ENCODE results near the gene SASH1. TPM values are rescaled to one million over a fixed set of nuclear protein-coding genes. Genes with fewer than 3 reads are reported as not detected.

SASH1 gene
- total RNA-seq, 1 donor from 2014 or later: 61.3 TPM

GRCh38 chr6:148459238-148459637 is 116.6 kb downstream of the SASH1 start:
- H3K4me1 Mint-ChIP-seq (ENCODE audit: unreplicated experiment): peaks cover 31% of the 10 kb centered on the region

GRCh38 chr6:148460876-148461646 is 118.4 kb downstream of the SASH1 start:
- Mint-ChIP-seq H3K9me3 (no peaks in the 10 kb centered on the region), H3K4me3 (no peak overlapping the region), H3K27me3 (no peaks in the 10 kb centered on the region), H3K36me3 (peaks cover 21% of the 10 kb centered on the region), H3K27ac (no peak overlapping the region), H3K4me1 (ENCODE audit: unreplicated experiment) (peaks cover 29% of the 10 kb centered on the region)
- TF ChIP-seq CTCF (conservative IDR thresholded peaks at IDR 0.05): no peak
- DNase-seq (ENCODE audit: extremely low spot score, unreplicated experiment): no peak

More at GRCh38 chr6:148459238-148459637, 116.6 kb downstream of the SASH1 start:
- Mint-ChIP-seq H3K4me3 (no peak overlapping the region), H3K36me3 (peaks cover 21% of the 10 kb centered on the region), H3K27me3 (no peaks in the 10 kb centered on the region), H3K9me3 (no peaks in the 10 kb centered on the region), H3K27ac (no peak overlapping the region)
- DNase-seq (ENCODE audit: extremely low spot score, unreplicated experiment): no peak
- TF ChIP-seq CTCF (conservative IDR thresholded peaks at IDR 0.05): no peak

GRCh38 chr6:148461986-148462577 is 119.4 kb downstream of the SASH1 start:
- Mint-ChIP-seq H3K4me1 (ENCODE audit: unreplicated experiment) (peaks cover 26% of the 10 kb centered on the region), H3K27me3 (no peaks in the 10 kb centered on the region), H3K36me3 (peaks cover 21% of the 10 kb centered on the region)

DNA sequence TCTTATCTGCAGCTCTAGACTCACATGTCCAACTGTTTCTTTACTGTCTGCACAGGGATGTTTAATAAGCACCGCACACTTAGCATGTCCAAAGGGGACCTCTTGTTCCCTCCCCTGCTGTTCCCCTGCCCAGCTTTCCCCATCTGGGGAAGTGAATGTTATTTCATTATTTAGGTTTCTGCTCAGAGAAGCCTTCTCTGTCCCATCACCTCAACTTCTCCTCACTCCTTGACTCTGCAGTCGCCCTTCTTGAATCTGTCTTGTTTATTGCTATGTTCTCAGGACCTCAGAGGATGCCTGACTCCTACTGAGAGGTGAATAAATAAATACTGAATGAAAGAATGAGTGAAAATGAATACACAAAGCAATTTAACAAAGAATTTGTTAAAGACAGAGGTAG is 121.0 kb downstream of the SASH1 start:
- no peak for DNase-seq (ENCODE audit: extremely low spot score, unreplicated experiment)
- Mint-ChIP-seq H3K4me1 (ENCODE audit: unreplicated experiment) (peaks cover 30% of the 10 kb centered on the region), H3K27ac (no peak overlapping the region), H3K36me3 (peaks cover 15% of the 10 kb centered on the region), H3K4me3 (no peak overlapping the region), H3K9me3 (no peaks in the 10 kb centered on the region), H3K27me3 (no peaks in the 10 kb centered on the region)
- no peak for TF ChIP-seq CTCF (conservative IDR thresholded peaks at IDR 0.05)

More at GRCh38 chr6:148461986-148462577, 119.4 kb downstream of the SASH1 start:
- TF ChIP-seq CTCF (conservative IDR thresholded peaks at IDR 0.05): no peak
- Mint-ChIP-seq H3K27ac (no peak overlapping the region), H3K4me3 (no peak overlapping the region), H3K9me3 (no peaks in the 10 kb centered on the region)
- no peak for DNase-seq (ENCODE audit: extremely low spot score, unreplicated experiment)

- H3K27ac Mint-ChIP-seq: peak overlapping the region; percentile 60
- peak overlapping the region; percentile 19 for H3K4me3 Mint-ChIP-seq
- H3K27me3 Mint-ChIP-seq: no peaks in the 10 kb centered on the region
- H3K36me3 Mint-ChIP-seq: peaks cover 15% of the 10 kb centered on the region
- TF ChIP-seq CTCF (conservative IDR thresholded peaks at IDR 0.05): peak; percentile 98
- H3K9me3 Mint-ChIP-seq: no peaks in the 10 kb centered on the region
- no peak for DNase-seq (ENCODE audit: extremely low spot score, unreplicated experiment)
- H3K4me1 Mint-ChIP-seq (ENCODE audit: unreplicated experiment): peaks cover 30% of the 10 kb centered on the region
Observed at GRCh38 chr6:148464319-148465010, 121.8 kb downstream of the SASH1 start.

All from type B pancreatic cell (in vitro differentiated cells).